ENCODE data around the gene CYB561D1.

The CYB561D1 gene

GRCh38 chr1:109482242-109482641, 11.7 kb upstream of the CYB561D1 start:
- DNase-seq = no peak

GRCh38 chr1:109482791-109483671, 10.9 kb upstream of the CYB561D1 start:
- DNase-seq = peak; percentile 41

GRCh38 chr1:109483672-109484518, 10.0 kb upstream of the CYB561D1 start, which contains the start of gene ATXN7L2:
ATXN7L2 (plus strand) TSS chr1:109483905; CDS start chr1:109483954, 49 bp downstream.
- DNase-seq = peak; percentile 93

DNA sequence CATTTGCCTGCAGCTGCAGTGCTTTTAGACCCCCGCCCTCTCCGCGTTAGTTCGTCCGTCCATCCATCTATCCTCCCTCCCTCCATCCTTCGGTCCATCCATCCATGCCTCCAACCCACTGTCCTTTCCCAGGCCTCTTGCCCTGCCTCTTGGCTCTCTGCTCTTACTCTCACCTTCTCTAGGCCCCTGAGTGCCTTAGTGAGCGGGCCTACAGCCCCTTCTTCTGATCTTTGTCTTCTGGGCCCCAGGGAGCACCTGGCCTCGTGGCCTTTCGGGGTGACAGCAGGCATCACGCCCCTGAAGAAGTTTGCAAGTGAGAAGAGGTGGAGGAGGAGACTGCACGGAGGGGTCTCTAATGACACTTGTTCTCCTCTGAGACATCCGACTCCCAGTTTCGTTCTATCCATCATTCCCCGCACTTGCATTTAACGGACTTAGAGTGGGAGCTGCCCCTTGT, 9.3 kb upstream of the CYB561D1 start:
- DNase-seq = peak; percentile 32

- no peak for DNase-seq
These were observed 8.9 kb upstream of the CYB561D1 start for GRCh38 chr1:109485001-109485400.

- no peak for DNase-seq
These were observed 6.6 kb upstream of the CYB561D1 start for GRCh38 chr1:109487261-109487660.

GRCh38 chr1:109488201-109488600, 5.7 kb upstream of the CYB561D1 start:
- no peak for DNase-seq

DNA sequence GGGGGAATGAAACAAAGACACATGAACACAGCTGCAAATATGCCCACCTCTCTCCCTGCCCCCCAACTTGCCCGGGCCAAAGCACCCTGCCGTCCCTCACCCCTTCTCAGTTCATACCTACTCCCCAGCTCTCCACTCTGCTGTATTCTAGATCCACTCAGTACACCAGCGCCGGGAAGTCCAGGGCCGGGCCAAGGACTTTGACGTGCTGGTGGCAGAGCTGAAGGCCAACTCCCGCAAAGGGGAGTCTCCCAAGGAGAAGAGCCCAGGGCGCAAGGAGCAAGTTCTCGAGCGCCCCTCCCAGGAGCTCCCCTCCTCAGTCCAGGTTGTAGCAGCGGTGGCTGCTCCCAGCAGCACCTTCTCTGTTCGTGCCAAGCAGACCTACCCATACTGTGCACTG, 5.2 kb upstream of the CYB561D1 start:
- DNase-seq = no peak

DNA sequence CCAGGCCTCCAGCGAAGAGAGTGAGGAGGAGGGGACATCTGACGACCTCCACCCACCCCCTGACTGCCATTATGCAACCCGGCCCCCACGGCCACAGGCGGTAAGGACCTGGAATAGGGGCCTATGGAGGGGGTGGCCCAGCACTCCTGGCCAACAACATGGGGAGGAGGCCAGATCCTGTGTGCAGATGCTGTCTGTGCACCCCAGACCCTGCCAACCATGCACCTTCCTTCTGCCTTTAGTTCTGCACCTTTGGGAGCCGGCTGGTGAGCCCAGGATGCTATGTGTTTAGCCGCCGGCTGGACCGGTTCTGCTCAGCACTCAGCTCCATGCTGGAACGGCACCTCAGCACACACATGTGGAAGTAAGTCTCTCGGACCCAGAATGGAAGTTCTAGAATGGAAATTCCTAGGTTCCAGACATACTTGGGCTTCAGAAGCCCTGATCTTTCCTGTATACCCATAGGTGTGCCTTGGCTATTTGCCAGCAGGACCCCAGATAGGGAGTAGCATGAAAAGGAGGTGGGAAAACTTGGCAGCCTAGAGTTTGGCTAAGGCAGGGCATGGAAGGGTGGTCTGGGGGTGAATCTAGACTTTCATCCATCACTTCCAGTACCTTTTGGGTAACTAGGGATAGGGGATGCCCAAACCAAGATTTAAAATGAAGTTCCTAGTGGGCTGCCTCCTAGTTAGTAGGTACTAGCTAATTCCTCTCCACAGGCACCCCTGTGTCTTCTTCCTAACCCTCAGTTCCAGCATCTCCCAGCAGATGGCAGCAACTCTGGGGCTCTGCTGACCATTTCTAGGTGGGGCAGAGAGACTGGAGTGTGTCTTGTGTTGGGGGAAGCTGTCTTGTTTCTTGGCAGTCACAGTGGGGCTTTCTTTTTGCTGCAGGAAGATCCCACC, 3.6 kb upstream of the CYB561D1 start:
- DNase-seq = peak; percentile 79

DNA sequence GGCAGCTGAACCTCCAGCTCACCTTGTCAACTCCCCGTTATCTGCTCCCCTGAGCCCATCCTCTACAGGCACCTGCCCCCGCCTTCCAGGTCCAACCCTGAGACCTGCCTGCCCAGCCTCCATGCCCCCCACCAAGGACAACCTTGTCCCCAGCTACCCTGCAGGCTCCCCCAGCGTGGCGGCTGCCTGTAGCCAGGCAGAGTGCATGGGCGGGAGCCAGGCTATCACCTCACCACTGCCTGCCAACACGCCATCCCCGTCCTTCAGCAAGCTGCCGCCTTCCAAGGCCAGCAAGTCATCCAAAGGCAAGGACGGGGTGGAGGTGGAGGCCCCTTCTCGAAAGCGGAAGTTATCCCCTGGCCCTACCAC, 3.0 kb upstream of the CYB561D1 start:
- DNase-seq = no peak

GRCh38 chr1:109491372-109491771, 2.5 kb upstream of the CYB561D1 start:
- DNase-seq = no peak

DNA sequence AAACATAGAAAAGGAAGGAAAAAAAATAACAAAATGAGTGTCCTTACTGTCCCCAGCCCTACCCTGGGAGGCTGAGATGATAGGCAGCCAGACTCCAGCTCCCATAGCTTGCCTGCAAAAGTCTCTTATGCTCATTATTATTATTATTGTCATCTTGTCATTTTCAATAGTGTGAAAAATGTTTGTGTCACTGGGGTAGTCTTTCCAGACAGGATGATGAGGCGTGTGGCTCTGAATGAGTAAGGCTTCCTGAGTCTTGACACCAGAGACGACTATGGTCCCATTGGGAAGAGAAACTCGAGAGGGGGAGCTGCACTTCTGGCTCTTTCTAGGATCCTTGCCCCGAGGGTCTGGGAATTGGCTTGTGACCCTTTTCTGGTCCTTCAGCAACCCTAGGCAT, 1.1 kb upstream of the CYB561D1 start:
- no peak for DNase-seq

DNA sequence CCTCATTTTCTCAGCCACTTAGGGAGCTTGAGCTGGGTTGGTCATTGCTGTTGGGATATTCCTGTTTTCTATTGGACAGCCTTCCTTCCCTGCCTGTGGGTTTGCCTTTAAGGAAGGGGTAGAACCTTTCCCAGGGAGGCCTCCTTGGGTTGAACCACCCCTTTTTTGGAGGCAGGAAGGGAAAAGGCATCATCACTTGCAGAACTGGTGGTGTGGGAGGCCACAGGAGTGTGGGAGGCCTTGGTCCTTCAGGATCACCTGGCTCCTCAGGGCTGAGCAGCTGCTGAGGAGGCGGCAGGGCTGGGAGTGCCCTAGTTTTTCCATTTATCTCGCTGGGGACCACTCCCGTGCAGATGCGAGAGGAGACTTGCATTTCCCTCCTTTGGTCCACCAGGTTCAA, 667 bp upstream of the CYB561D1 start:
- no peak for DNase-seq

DNA sequence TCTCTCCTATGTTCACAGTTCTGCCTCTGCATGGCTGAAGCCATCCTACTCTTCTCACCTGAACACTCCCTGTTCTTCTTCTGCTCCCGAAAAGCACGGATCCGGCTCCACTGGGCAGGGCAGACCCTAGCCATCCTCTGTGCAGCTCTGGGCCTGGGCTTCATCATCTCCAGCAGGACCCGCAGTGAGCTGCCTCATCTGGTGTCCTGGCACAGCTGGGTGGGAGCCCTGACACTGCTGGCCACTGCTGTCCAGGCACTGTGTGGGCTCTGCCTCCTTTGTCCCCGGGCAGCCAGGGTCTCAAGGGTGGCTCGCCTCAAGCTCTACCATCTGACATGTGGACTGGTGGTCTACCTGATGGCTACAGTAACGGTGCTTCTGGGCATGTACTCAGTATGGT, 1.8 kb downstream of the CYB561D1 start:
- DNase-seq = no peak

- DNase-seq = no peak
These were observed 3.7 kb downstream of the CYB561D1 start for GRCh38 chr1:109497449-109498160.

- peak; percentile 41 for DNase-seq
These were observed 4.4 kb downstream of the CYB561D1 start for GRCh38 chr1:109498161-109498801.

GRCh38 chr1:109499081-109499480, 5.2 kb downstream of the CYB561D1 start:
- DNase-seq = no peak

- peak; percentile 77 for DNase-seq
These were observed 6.0 kb downstream of the CYB561D1 start for GRCh38 chr1:109499661-109500536.

DNA sequence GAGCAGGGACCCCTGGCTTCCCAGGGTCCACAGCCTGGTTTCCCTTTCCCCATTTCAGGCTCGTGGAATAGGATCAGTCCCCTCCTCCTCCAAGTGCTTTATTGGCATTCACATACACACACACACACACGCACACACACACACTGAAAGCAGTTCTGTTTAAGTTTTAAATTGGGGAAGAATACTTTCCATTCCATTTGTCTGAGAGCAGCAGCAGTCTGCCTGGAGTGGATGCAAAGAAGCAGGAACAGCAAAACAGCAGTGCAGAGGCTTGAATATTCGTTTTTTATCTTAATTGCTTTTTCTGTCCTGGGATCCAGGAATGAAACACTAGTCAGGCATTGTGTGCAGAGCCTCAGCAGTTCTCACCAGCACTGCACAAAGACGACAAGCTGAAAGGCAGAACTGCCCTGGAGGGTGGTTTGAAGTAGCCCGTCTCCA, 7.1 kb downstream of the CYB561D1 start:
- no peak for DNase-seq

- no peak for DNase-seq
These were observed 7.9 kb downstream of the CYB561D1 start for GRCh38 chr1:109501644-109502363.

Data from activated CD4-positive, alpha-beta T cell treated with anti-CD3 and anti-CD28 coated beads for 48 hours (primary cell).